Pancreas (tissue), 10 donors: ENCODE measurements around the gene ITPKB. TPM values are rescaled to one million over a fixed set of nuclear protein-coding genes. Genes with fewer than 3 reads are reported as not detected.

Experiments used
- ATAC-seq, 4 donors: fragments of 200-7000 bp; cut with Tn5 transposase; one replicate each; pipeline versions ENCODE4 v1.8.0 to v1.9.1; 2020; ENCODE audit warnings: mild to moderate bottlenecking in 4 of 4, moderate library complexity in 4 of 4
- DNase-seq, 6 donors: peaks; one replicate each; pipeline ENCODE4 v3.0.0-alpha.2; 2020
- FAIRE-seq: peaks from 2 replicates; lab custom pipeline; 2012; peaks lifted over from hg19 to GRCh38; lab: Jason Lieb, UNC
- H3K27ac ChIP-seq, 4 donors: fragments of 200-600 bp; sonication (generic); 1 replicate in 3 of 4; 2 replicates in 1 of 4; pipeline versions ENCODE4 v1.5.0 to v1.8.0; 2020
- H3K27me3 ChIP-seq, 4 donors: fragments of 200-600 bp; one replicate each; pipeline ENCODE4 v1.8.0; 2021
- H3K36me3 ChIP-seq, 3 donors: fragments of 200-600 bp; sonication (generic) in 1 of 3; one replicate each; pipeline versions ENCODE4 v1.5.0 to v1.8.0; 2020 to 2021
- H3K4me1 ChIP-seq, 3 donors: fragments of 200-600 bp; one replicate each; pipeline ENCODE4 v1.8.0; 2021
- H3K4me3 ChIP-seq, 4 donors: fragments of 200-600 bp; sonication (generic) in 2 of 4; one replicate each; pipeline versions ENCODE4 v1.5.0 to v1.8.0; 2020 to 2021
- H3K9me3 ChIP-seq, 4 donors: fragments of 200-600 bp; one replicate each; pipeline ENCODE4 v1.8.0; 2021
- CTCF ChIP-seq, 4 donors: fragments of 200-600 bp; sonication (generic) in 3 of 4; IDR thresholded peaks; one replicate each; pipeline versions ENCODE4 v1.5.0 to v1.8.0; 2021; ENCODE audit warnings: antibody characterized with exemption in 4 of 4
- WGBS, 2 donors: extraction: QIAGEN DNeasy Blood & Tissue Kit; methylation state at CpG; one replicate each; pipeline ENCODE4 v1.1.7; 2013; 5-methylcytosine and 5-hydroxymethylcytosine counted together
- intact Hi-C, 3 donors: fragments of 100-400 bp; cut with DNase I; formaldehyde crosslinking; loops; one replicate each; pipeline versions ENCODE4 v1.11.1 to v1.14.2; 2022
- polyA plus RNA-seq, 2 donors: library from polyadenylated mRNA; stranded (reverse); fragments of 200-250 nt; gene quantifications; one replicate each; pipeline ENCODE4 v1.2.3, GENCODE V29; 2013
- total RNA-seq, 6 donors: library from RNA; stranded (reverse); fragmentation: NEBNext Ultra II Directional in 4 of 6; extraction: Animal tissue kit (Norgen Biotek cat#: 25700) in 4 of 6; gene quantifications; one replicate each; pipeline versions ENCODE4 v1.2.1 to v1.2.4, GENCODE V29; 2021 to 2023
- donor health status: healthy with polysubstance abuse.
- donor health status: DM: no; HTN: no; CAD: no; lungs with moderate emphysema.
- donor health status: DM: no; HTN: no; CAD: no.
- donor health status: control.
- donor health status: control.
- donor health status: Bipolar disorder and iron deficiency.
- donor health status: DM: yes; HTN: yes; CAD: no.
- donor health status: DM: no; HTN: no; CAD: no.
- donor health status: DM: no; HTN: no; CAD: no.
- donor health status: DM: yes; HTN: yes; CAD: no.

ITPKB gene
- total and polyA plus RNA-seq, 8 donors: 3.8 to 13.9 (median 5.5) TPM

- FAIRE-seq (no peak), DNase-seq (no peak), ATAC-seq (no peak)
- H3K27me3 ChIP-seq: no peaks in the 10 kb centered on the region
- 51 to 60% methylated on average over 4 of the region's 4 CpGs for WGBS, 2 donors
- peaks cover 0 to 11% (median 10%) of the 10 kb centered on the region in 3 donors for H3K4me1 ChIP-seq
- H3K36me3 ChIP-seq: no peaks in the 10 kb centered on the region
- no peak overlapping the region for H3K4me3 ChIP-seq
- H3K27ac ChIP-seq: no peak overlapping the region
- no peaks in the 10 kb centered on the region for H3K9me3 ChIP-seq
- intact Hi-C loops: no loop called here
- TF ChIP-seq CTCF (IDR thresholded peaks at IDR 0.05): no peak
Observed at GRCh38 chr1:226733304-226733703, 5.8 kb downstream of the ITPKB start.

GRCh38 chr1:226732856-226733291 lies 6.2 kb downstream of the ITPKB start:
- Histone ChIP-seq H3K4me1 (peaks cover 0 to 11% (median 10%) of the 10 kb centered on the region in 3 donors), H3K4me3 (no peak overlapping the region), H3K9me3 (no peaks in the 10 kb centered on the region), H3K27ac (no peak overlapping the region), H3K27me3 (no peaks in the 10 kb centered on the region), H3K36me3 (no peaks in the 10 kb centered on the region)
- TF ChIP-seq CTCF (IDR thresholded peaks at IDR 0.05): no peak
- no peak for FAIRE-seq
- intact Hi-C loops: no loop called here
- no peak for ATAC-seq
- no peak for DNase-seq
- WGBS, 2 donors: 82 to 84% methylated on average over 4 of the region's 4 CpGs

GRCh38 chr1:226731257-226731893 lies 7.7 kb downstream of the ITPKB start:
- peak in 1 of 4 donors; percentile 14 for ATAC-seq
- H3K27ac ChIP-seq: no peak overlapping the region
- H3K27me3 ChIP-seq: no peaks in the 10 kb centered on the region
- H3K9me3 ChIP-seq: no peaks in the 10 kb centered on the region
- no peak for FAIRE-seq
- H3K4me3 ChIP-seq: no peak overlapping the region
- TF ChIP-seq CTCF (IDR thresholded peaks at IDR 0.05): no peak
- intact Hi-C loops: no loop called here
- no peaks in the 10 kb centered on the region for H3K36me3 ChIP-seq
- H3K4me1 ChIP-seq: peaks cover 0 to 11% (median 10%) of the 10 kb centered on the region in 3 donors
- WGBS, 2 donors: 59 to 60% methylated on average over 3 of the region's 3 CpGs
- no peak for DNase-seq

GRCh38 chr1:226730836-226731235 lies 8.2 kb downstream of the ITPKB start:
- H3K4me1 ChIP-seq: peaks cover 0 to 11% (median 10%) of the 10 kb centered on the region in 3 donors
- no peak for TF ChIP-seq CTCF (IDR thresholded peaks at IDR 0.05)
- WGBS, 2 donors: 31 to 35% methylated on average over 3 of the region's 3 CpGs
- no peaks in the 10 kb centered on the region for H3K36me3 ChIP-seq
- no peak overlapping the region for H3K27ac ChIP-seq
- no peaks in the 10 kb centered on the region for H3K9me3 ChIP-seq
- no peaks in the 10 kb centered on the region for H3K27me3 ChIP-seq
- intact Hi-C loops: no loop called here
- no peak overlapping the region for H3K4me3 ChIP-seq
- DNase-seq (no peak), ATAC-seq (peak in 1 of 4 donors; percentile 10), FAIRE-seq (no peak)

GRCh38 chr1:226730071-226730470 lies 9.0 kb downstream of the ITPKB start:
- Histone ChIP-seq H3K4me1 (peaks cover 0 to 11% (median 9%) of the 10 kb centered on the region in 3 donors), H3K4me3 (no peak overlapping the region), H3K36me3 (no peaks in the 10 kb centered on the region), H3K27ac (no peak overlapping the region), H3K27me3 (no peaks in the 10 kb centered on the region), H3K9me3 (no peaks in the 10 kb centered on the region)
- DNase-seq (no peak), ATAC-seq (no peak), FAIRE-seq (no peak)
- 95 to 96% methylated on average over 1 of the region's 1 CpG for WGBS, 2 donors
- intact Hi-C loops: no loop called here
- no peak for TF ChIP-seq CTCF (IDR thresholded peaks at IDR 0.05)
